ENCODE measurements around the gene ZNF277. TPM values are rescaled to one million over a fixed set of nuclear protein-coding genes. Genes with fewer than 3 reads are reported as not detected.

The ZNF277 gene
- polyA plus RNA-seq, 1 donor (not counting 4 experiments of a cell fraction or from before 2014, with no cell fraction given) = 20.2 TPM

GRCh38 chr7:112357136-112357535, 150.6 kb downstream of the ZNF277 start:
- no peak overlapping the region for H3K27ac ChIP-seq (ENCODE audit: control insufficient read depth, insufficient read depth, low read length)
- H3K79me2 ChIP-seq (ENCODE audit: control insufficient read depth, insufficient read depth, low read length) = no peaks in the 10 kb centered on the region
- no peaks in the 10 kb centered on the region for H3K9me1 ChIP-seq (ENCODE audit: control insufficient read depth, extremely low read depth, insufficient read depth, low read length)
- H3K9me3 ChIP-seq (ENCODE audit: control insufficient read depth, low read depth, low read length) = no peaks in the 10 kb centered on the region
- H3K27me3 ChIP-seq (ENCODE audit: control insufficient read depth, extremely low read depth, insufficient read depth, low read length) = no peaks in the 10 kb centered on the region
- dilution Hi-C loops (cut with MboI; ENCODE audit: extremely low pct_ligation_motif_present, low sequenced_read_pairs) = no loop called here
- no peak overlapping the region for H3K4me2 ChIP-seq (ENCODE audit: control insufficient read depth, extremely low read depth, insufficient read depth, low read depth, low read length)
- H2AFZ ChIP-seq (ENCODE audit: control insufficient read depth, low read length) = no peak overlapping the region
- H3K9ac ChIP-seq (ENCODE audit: control insufficient read depth, extremely low read depth, insufficient read depth, low read length) = no peak overlapping the region
- H3K4me1 ChIP-seq (ENCODE audit: control insufficient read depth, extremely low read depth, insufficient read depth, low read length) = no peaks in the 10 kb centered on the region
- no peak for TF ChIP-seq CTCF (optimal IDR thresholded peaks at IDR 0.05 in 1 of 3, IDR thresholded peaks at IDR 0.05 in 1 of 3, conservative IDR thresholded peaks at IDR 0.05 in 1 of 3; ENCODE audit: extremely low read depth in 1 of 3, insufficient read depth in 2 of 3, low read length in 3 of 3)
- no peak for TF ChIP-seq EZH2 (IDR thresholded peaks at IDR 0.05; ENCODE audit: low read length)
- no peak for FAIRE-seq
- H4K20me1 ChIP-seq (ENCODE audit: control insufficient read depth, extremely low read depth, insufficient read depth, low read length) = no peaks in the 10 kb centered on the region
- no peak for DNase-seq (ENCODE audit: low read depth, low spot score)
- H3K36me3 ChIP-seq (ENCODE audit: control insufficient read depth in 2 of 2, extremely low read depth in 1 of 2, insufficient read depth in 2 of 2, low read length in 2 of 2) = no peaks in the 10 kb centered on the region
- no peak overlapping the region for H3K4me3 ChIP-seq (ENCODE audit: control insufficient read depth in 2 of 3, extremely low read depth in 1 of 3, insufficient read depth in 2 of 3, low read depth in 1 of 3, low read length in 3 of 3)

DNA sequence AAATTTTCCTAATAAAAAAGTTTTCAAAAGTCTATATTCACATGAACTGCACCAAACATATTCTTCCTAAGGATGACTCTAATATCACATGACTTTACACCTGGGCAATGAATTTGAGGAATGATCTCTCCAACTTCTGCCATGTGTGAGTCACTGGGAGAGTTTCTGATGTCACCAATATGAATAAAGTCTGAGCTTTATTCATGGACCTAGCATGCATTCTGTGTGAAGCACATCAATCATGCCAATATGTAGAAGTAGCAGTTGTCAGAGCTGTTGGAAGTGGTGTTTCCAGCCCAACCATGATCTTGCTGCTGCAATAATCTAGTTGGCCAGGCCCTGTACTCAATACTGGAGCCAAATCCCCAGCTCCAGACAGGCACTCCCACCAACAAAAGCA, 152.0 kb downstream of the ZNF277 start:
- Histone ChIP-seq H3K4me3 (ENCODE audit: control insufficient read depth in 2 of 3, extremely low read depth in 1 of 3, insufficient read depth in 2 of 3, low read depth in 1 of 3, low read length in 3 of 3) (no peak overlapping the region), H3K27me3 (ENCODE audit: control insufficient read depth, extremely low read depth, insufficient read depth, low read length) (no peaks in the 10 kb centered on the region), H2AFZ (ENCODE audit: control insufficient read depth, low read length) (no peak overlapping the region), H3K9me3 (ENCODE audit: control insufficient read depth, low read depth, low read length) (no peaks in the 10 kb centered on the region), H3K36me3 (ENCODE audit: control insufficient read depth in 2 of 2, extremely low read depth in 1 of 2, insufficient read depth in 2 of 2, low read length in 2 of 2) (no peaks in the 10 kb centered on the region), H4K20me1 (ENCODE audit: control insufficient read depth, extremely low read depth, insufficient read depth, low read length) (no peaks in the 10 kb centered on the region), H3K9ac (ENCODE audit: control insufficient read depth, extremely low read depth, insufficient read depth, low read length) (no peak overlapping the region), H3K4me2 (ENCODE audit: control insufficient read depth, extremely low read depth, insufficient read depth, low read depth, low read length) (no peak overlapping the region), H3K4me1 (ENCODE audit: control insufficient read depth, extremely low read depth, insufficient read depth, low read length) (no peaks in the 10 kb centered on the region), H3K9me1 (ENCODE audit: control insufficient read depth, extremely low read depth, insufficient read depth, low read length) (no peaks in the 10 kb centered on the region), H3K79me2 (ENCODE audit: control insufficient read depth, insufficient read depth, low read length) (no peaks in the 10 kb centered on the region), H3K27ac (ENCODE audit: control insufficient read depth, insufficient read depth, low read length) (no peak overlapping the region)
- TF ChIP-seq EZH2 (IDR thresholded peaks at IDR 0.05; ENCODE audit: low read length) = no peak
- TF ChIP-seq CTCF (optimal IDR thresholded peaks at IDR 0.05 in 1 of 3, IDR thresholded peaks at IDR 0.05 in 1 of 3, conservative IDR thresholded peaks at IDR 0.05 in 1 of 3; ENCODE audit: extremely low read depth in 1 of 3, insufficient read depth in 2 of 3, low read length in 3 of 3) = no peak
- FAIRE-seq (no peak), DNase-seq (ENCODE audit: low read depth, low spot score) (peak; percentile 21)
- dilution Hi-C loops (cut with MboI; ENCODE audit: extremely low pct_ligation_motif_present, low sequenced_read_pairs) = no loop called here
